ENCODE data around the gene PLCB1.

- no peak for TF ChIP-seq CTCF (conservative IDR thresholded peaks at IDR 0.05; ENCODE audit: low read depth, low read length)
- no peak for TF ChIP-seq MAZ (IDR thresholded peaks at IDR 0.05; ENCODE audit: borderline replicate concordance, low read depth, low read length)
- no peak for TF ChIP-seq RAD21 (IDR thresholded peaks at IDR 0.05; ENCODE audit: low read length)
- TF ChIP-seq, protein P1, sequence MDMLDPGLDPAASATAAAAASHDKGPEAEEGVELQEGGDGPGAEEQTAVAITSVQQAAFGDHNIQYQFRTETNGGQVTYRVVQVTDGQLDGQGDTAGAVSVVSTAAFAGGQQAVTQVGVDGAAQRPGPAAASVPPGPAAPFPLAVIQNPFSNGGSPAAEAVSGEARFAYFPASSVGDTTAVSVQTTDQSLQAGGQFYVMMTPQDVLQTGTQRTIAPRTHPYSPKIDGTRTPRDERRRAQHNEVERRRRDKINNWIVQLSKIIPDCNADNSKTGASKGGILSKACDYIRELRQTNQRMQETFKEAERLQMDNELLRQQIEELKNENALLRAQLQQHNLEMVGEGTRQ (IDR thresholded peaks at IDR 0.05; ENCODE audit: low read depth, low read length) = no peak
- TF ChIP-seq, protein P2, sequence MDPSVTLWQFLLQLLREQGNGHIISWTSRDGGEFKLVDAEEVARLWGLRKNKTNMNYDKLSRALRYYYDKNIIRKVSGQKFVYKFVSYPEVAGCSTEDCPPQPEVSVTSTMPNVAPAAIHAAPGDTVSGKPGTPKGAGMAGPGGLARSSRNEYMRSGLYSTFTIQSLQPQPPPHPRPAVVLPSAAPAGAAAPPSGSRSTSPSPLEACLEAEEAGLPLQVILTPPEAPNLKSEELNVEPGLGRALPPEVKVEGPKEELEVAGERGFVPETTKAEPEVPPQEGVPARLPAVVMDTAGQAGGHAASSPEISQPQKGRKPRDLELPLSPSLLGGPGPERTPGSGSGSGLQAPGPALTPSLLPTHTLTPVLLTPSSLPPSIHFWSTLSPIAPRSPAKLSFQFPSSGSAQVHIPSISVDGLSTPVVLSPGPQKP (IDR thresholded peaks at IDR 0.05; ENCODE audit: borderline replicate concordance, low read depth, low read length) = no peak
- no peak for TF ChIP-seq SMC3 (IDR thresholded peaks at IDR 0.05; ENCODE audit: low read depth, low read length)
Observed at GRCh38 chr20:8301655-8302054, 169.6 kb downstream of the PLCB1 start.
